ENCODE data around the gene IFIT2.
"Not testable (repeated sequence)": the region's sequence is repeated elsewhere in the genome, so short reads cannot be mapped to it uniquely, and the experiment has no call there.

The IFIT2 gene

GRCh38 chr10:89329151-89329550, 27.3 kb downstream of the IFIT2 start:
- no peak overlapping the region for H3K27ac ChIP-seq
- TF ChIP-seq ZFX (IDR thresholded peaks at IDR 0.05) (no peak), CTCF (conservative IDR thresholded peaks at IDR 0.05) (no peak)

- H3K27ac ChIP-seq: not testable (repeated sequence)
Observed at GRCh38 chr10:89330014-89330413, 28.2 kb downstream of the IFIT2 start.

- H3K27ac ChIP-seq: no peak overlapping the region
- no peak for TF ChIP-seq ZFX (IDR thresholded peaks at IDR 0.05)
- TF ChIP-seq CTCF (conservative IDR thresholded peaks at IDR 0.05): no peak
Observed at GRCh38 chr10:89330537-89331212, 28.8 kb downstream of the IFIT2 start.

- H3K27ac ChIP-seq: not testable (repeated sequence)
Observed at GRCh38 chr10:89331487-89332122, 29.8 kb downstream of the IFIT2 start.

- no peak for TF ChIP-seq ZFX (IDR thresholded peaks at IDR 0.05)
- TF ChIP-seq CTCF (conservative IDR thresholded peaks at IDR 0.05): no peak
- H3K27ac ChIP-seq: no peak overlapping the region
Observed at GRCh38 chr10:89332123-89332633, 30.3 kb downstream of the IFIT2 start.

- TF ChIP-seq ZFX (IDR thresholded peaks at IDR 0.05): no peak
- no peak for TF ChIP-seq CTCF (conservative IDR thresholded peaks at IDR 0.05)
- no peak overlapping the region for H3K27ac ChIP-seq
Observed at GRCh38 chr10:89335226-89335625, 33.4 kb downstream of the IFIT2 start.

GRCh38 chr10:89336241-89336640, 34.4 kb downstream of the IFIT2 start:
- no peak overlapping the region for H3K27ac ChIP-seq
- TF ChIP-seq CTCF (conservative IDR thresholded peaks at IDR 0.05): no peak
- TF ChIP-seq ZFX (IDR thresholded peaks at IDR 0.05): no peak

GRCh38 chr10:89337484-89337883, 35.6 kb downstream of the IFIT2 start:
- no peak overlapping the region for H3K27ac ChIP-seq
- TF ChIP-seq CTCF (conservative IDR thresholded peaks at IDR 0.05) (no peak), ZFX (IDR thresholded peaks at IDR 0.05) (no peak)

Data from C4-2B (cell line).